ENCODE measurements around the gene ABCC1.

DNA sequence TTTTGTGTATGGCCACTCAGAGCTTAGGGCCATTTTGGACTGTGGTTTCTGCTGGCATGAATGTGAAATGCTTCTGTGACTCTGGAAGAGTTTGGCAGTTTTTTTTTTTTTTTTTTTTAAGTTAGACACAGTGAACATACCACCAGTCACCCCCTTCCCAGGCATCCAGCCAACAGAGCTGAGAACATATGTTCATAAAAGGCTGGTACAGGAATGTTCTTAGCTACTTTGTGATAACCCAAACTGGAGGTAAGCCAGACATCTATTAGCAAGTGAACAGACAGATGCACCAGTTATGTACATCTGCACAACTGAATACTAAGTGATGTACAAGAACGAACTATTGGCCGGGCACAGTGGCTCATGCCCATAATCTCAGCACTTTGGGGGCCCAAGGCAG is 92.7 kb downstream of the ABCC1 start:
- TF ChIP-seq POLR2A (IDR thresholded peaks at IDR 0.05; ENCODE audit: low read length) = no peak
- no peak for TF ChIP-seq GATA1 (IDR thresholded peaks at IDR 0.05; ENCODE audit: low read depth, low read length)
